ENCODE data around the gene MTHFR.

- TF ChIP-seq YY1 (IDR thresholded peaks at IDR 0.05; ENCODE audit: insufficient read depth, insufficient read length) (no peak), ZNF274 (IDR thresholded peaks at IDR 0.05; ENCODE audit: low read depth, low read length) (no peak)
These were observed 34.3 kb upstream of the MTHFR start for GRCh38 chr1:11839727-11840705.

Data from NT2/D1 (cell line).